Daoy (cell line): ENCODE results near the gene CCR4. TPM values are rescaled to one million over a fixed set of nuclear protein-coding genes. Genes with fewer than 3 reads are reported as not detected.
"Not testable (repeated sequence)": the region's sequence is repeated elsewhere in the genome, so short reads cannot be mapped to it uniquely, and the experiment has no call there.

ENCODE experiments used
- DNase-seq: peaks from one replicate; pipeline ENCODE4 v3.0.0-alpha.2; 2015; ENCODE audit warnings: low read depth
- total RNA-seq: library from RNA; depleted of rRNA; stranded (reverse); fragments of >200 nt; shearing (Covaris generic); gene quantifications from 2 replicates; pipeline ENCODE4 v1.2.3, GENCODE V29; 2014

Gene CCR4
- total RNA-seq, 1 experiment from 2014 or later = not detected

DNA sequence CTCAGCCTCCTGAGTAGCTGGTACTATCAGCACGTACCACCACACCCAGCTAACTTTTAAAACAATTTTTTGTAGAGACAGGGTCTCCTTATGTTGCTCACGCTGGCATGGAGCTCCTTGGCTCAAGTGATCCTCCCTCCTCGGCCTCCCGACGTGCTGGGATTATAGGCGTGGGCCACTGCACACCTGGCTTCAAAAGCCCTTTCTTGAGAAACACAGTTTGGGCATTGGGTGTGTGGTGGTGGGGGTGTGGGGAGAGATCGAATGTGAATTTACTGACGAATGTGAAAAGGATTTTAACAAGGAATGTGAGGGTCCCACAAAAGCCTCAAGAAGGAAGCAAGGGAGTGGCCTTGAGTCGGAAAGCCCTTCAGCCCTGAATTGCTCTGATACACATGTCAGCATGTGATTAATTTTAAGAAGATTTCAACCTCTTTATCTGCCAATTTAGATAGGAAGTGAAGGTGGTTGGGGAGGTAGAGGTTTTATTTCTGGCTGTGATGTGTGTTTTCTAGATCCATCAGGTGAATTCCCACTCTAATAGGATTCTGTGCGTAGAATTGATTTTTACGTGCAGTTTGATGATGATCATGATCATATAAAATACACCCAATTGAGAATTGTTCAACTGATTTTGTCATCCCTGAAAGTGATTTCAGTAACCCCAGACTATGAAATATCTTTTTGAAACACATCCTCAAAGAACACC, 1.1 kb downstream of the CCR4 start:
- DNase-seq = no peak

DNA sequence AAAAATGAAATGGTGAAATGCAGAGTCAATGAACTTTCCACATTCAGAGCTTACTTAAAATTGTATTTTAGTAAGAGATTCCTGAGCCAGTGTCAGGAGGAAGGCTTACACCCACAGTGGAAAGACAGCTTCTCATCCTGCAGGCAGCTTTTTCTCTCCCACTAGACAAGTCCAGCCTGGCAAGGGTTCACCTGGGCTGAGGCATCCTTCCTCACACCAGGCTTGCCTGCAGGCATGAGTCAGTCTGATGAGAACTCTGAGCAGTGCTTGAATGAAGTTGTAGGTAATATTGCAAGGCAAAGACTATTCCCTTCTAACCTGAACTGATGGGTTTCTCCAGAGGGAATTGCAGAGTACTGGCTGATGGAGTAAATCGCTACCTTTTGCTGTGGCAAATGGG, 3.1 kb downstream of the CCR4 start:
- no peak for DNase-seq

DNA sequence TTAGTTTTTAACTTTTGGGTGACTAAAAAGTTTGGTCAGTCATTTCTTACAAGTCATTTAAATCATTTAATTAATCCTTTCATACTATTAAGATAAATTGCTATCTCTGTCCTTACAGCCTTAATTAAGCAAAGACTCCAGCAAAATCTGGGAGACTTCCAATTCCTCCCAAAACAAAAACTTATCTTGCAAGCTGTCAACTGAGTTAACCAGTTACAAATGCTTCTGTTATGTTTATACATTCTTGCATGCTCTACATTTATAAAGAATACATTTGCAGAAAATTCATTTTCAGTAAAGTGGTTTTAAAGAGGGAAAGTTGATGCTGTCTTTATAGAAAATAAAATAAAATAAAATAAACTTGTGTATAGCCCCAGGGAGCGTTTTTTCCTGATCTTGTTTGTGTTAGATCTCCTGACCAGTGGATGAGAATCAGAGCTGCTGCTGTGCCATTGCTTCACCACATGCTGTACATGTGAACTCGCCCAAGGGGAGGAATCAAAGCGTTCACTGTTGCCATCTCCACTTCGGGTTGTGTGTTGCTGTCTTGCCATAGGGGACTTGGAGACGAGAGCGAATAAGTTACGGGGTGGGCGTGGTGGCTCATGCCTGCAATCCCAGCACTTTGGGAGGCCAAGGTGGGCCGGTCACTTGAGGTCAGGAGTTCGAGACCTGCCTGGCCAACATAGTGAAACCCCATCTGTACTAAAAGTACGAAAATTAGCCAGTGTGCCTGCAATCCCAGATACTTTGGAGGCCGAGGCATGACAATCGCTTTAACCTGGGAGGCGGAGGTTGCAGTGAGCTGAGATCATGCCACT, 5.5 kb downstream of the CCR4 start:
- DNase-seq = no peak

DNA sequence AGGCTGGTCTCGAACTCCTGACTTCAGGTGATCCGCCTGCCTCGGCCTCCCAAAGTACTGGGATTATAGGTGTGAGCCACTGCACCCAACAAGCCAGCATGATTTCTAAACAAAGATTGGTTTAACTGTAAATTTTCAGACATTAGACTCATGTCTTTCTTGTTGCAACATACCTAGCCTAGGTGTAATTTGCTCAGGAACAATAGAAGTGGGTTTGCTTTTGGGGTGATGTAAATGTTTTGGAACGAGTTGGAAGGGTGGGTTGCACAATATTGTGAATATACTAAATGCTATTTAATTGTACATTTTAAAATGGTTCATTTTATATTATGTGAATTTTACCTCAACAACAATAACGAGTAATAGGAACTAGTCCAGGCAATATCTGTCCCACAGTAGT, 7.1 kb downstream of the CCR4 start:
- no peak for DNase-seq

DNA sequence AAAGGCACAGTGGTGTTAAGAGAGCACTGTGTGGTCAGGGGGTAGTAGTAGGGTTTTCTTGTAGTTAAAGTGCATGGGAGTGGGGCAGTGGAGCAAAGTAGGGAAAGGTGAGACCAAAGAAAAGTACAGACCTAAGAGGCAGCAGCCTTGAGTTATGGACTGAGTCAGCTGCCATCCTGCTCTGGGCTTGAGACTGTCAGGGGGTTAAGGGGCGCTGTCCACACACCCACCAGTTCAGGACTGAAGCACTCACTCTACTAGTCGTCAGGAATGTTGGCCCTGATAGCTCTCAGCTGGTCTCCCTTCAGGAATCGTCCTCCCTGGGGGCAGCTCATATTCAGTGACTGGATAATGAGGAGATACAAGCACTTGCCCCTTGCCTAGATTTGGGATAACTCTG, 7.9 kb downstream of the CCR4 start:
- DNase-seq = no peak

DNA sequence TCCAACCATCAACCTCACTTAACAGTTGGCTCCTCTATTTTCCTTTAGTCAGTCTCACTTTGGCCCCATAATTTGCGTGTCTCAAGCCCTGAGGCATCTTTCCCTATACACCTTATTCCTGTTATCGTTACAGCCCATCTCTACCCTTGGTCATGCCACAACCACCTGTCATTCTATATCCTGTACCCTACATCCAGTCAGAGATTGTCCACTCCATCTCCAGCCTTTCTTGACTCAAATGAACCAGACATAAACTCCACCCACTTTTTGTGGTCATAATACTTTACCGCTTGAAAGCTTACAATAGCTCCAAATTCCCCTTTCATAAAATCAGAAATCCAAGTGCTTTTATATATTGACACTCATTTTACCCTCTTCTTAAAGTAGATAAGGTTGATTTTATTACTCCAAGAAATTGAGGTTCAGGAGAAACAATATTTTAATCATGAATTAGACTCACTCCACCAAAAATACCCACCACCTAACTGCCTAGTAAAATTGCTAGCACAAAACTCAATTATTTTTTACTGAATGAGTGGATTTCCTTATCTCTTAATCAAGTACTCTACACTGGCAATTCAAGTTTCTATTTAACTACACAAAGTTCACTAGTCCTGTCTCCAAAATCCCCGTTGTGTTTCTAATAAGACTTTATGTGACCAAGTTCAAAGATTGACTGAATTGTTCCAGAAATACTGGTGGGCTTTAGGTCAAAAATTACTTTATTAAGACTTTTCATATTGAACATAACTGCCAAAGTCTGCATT, 9.1 kb downstream of the CCR4 start:
- DNase-seq = no peak

DNA sequence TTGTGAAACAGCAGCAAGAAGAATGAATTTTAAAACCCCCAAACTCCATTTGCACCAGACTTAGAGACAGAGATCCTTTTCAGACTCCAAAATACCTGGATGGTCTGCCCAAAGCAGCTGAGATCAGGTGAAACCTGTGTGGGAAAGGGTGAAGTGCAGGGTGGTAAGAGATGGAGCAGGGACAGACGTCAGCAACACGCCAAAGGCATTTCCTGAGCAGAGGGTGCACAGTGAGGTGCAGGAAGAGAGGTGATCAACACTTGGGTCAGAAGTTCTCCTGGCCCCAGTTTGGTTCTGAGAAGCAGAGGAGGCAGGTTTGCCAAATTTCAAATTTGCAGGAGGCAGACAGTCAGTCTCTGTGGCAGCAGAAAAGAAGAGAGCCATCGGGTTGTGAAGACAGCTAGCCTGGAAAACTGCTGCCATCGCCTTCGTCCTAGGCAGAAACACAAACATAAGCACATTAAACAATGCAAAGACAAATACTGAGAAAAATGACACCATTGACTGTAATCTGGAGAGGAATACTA, 9.8 kb downstream of the CCR4 start:
- no peak for DNase-seq

DNA sequence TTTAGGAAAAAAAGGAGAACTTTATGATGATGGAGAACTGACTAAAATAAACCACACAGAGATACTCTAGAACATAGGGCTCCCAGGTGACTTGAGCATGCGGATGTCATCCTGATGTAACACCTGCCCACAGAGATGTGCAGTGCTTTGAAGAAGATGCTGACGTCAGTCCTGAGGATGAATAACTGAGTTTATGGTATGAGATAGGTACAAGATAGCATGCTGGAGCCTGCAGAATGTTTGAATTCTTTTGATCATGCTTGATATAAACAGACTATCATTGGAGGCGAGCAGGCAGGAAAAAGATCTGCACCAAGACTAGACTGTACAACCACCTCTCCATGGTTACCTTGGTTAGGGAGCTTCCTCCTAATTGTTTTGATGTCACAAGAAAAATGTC, 12.4 kb downstream of the CCR4 start:
- DNase-seq = no peak

DNA sequence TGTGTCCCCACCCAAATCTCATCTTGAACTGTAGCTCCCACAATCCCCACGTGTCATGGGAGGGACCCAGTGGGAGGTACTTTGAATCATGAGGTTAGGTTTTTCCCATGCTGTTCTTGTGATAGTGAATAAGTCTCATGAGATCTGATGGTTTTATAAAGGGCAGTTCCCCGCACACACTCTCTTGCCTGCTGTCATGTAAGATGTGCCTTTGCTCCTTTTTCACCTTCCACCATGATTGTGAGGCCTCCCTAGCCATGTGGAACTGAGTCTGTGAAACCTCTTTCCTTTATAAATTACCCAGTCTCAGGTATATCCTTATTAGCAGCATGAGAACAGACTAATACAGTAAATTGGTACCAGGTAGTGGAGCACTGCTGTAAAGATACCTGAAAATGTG, 13.3 kb downstream of the CCR4 start:
- DNase-seq = not testable (repeated sequence)

DNA sequence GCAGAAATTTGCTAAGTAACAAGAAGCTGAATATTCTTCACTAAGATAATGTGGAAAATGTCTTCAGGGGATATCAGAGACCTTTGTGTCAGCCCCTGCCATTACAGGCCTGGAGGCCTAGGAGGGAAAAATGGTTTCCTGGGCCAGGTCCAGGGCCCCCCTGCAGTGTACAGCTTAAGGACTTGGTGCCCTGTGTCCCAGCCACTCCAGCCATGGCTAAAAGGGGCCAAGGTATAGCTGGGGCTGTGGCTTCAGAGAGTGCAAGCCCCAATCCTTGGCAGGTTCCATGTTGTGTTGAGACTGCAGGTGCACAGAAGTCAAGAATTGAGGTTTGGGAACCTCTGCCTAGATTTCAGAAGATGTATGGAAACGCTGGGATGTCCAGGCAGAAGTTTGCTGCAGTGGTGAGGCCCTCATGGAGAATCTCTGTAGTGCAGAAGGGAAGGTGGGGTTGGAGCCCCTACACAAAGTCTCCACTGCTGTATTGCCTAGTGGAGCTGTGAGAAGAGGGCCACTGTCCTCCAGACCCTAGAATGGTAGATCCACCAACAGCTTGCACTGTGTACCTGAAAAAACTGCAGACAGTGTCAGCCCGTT, 14.3 kb downstream of the CCR4 start:
- DNase-seq = not testable (repeated sequence)

DNA sequence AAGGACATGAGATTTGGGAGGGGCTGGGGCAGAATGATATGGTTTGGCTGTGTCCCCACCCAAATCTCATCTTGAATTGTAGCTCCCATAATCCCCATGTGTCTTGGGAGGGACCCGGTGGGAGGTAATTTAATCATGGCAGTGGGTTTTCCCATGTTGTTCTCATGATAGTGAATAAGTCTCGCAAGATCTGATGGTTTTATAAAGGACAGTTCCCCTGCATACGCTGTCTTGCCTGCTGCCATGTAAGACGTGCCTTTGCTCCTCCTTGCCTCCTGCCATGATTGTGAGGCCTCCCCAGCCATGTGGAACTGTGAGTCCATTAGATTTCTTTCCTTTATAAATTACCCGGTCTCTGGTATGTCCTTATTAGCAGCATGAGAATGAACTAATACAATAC, 15.2 kb downstream of the CCR4 start:
- not testable (repeated sequence) for DNase-seq

DNA sequence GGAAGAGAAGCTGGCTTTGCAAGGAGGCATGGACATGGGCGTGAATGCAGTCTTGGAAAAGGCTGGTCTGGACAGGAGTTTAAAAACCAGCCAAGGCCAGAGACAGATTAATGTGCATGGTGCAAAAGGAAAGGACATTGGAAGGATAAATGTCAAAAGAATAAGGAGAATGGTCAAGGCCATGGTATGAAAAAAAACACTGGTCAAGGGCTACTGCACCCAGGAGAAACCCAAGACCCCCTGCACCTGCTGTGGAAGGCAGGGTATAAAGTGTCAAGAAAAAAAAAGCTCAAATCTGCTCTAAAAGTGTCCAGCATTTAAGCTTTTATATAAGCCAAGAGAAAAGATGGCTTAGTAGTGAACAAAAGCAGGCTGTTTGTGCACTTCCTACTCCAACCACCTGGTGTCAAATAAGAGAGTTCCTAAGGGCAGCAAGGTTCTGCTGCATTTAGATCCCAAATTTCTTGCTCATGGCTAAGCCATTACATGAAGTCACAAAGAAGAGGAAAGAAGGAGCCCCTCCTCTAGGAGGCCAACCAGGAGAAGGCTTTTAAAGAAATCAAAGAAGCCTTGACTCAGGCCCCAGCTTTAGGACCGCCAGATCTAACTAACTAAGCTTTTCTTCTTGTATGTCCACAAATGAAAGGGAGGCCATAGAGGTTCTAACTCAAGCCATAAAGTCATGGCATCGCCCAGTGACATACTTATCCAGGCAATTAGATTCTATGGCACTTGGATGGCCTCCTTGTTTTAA, 16.9 kb downstream of the CCR4 start:
- no peak for DNase-seq

DNA sequence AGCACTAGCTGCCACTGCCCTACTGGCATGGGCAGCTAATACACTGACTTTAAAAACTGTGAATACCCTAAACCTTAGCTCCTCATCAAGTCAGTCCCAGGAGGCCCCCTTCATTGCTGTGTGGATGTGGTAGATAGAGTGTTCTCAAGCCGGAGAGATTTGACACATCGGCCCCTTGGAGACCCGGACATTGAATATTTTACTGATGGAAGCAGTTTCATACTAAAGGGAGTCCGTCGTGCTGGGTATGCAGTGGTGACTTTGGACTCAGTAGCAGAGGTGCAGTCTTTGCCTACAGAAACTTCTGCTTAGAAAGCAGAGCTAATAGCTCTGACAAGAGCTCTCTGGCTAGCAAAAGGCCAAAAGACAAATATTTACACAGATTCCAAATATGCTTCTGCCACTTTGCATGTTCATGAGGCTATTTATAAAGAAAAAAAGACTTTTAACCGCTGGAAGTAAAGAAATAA, 17.5 kb downstream of the CCR4 start:
- DNase-seq = no peak

DNA sequence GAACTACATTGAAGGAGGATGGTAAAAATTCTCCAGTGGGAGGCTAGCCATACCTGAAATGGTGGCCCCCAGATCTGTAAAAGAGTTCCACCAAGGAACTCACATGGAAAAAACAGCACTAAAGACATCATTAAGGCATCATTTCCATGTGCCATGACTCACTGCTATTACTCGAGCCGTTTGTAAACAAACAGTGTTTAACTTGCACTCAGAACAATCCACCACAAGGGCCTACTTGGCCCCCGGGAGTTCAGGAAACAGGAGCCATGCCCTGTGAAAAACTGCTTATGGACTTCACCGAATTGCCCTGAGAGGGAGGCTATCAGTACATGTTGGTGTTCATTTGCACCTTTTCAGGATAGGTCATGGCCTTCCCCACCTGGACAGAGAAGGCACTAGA, 18.2 kb downstream of the CCR4 start:
- DNase-seq = peak; percentile 31

DNA sequence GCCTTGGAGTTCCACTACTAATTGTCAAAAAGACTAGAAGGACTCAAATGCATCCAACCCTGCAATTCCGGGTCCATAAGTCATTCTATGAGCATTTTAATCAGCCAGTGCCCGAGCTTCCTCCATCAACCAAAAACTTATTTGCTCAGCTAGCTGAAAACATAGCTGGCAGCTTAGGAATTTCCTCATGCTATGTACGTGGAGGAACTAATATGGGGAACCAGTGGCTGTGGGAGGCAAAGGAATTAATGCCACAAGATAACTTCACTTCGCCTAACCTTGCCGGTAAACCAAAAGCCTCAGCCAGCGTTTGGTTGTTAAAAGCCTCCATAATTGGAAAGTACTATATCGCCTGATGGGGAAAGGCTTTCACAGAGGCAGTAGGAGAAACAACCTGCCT, 19.8 kb downstream of the CCR4 start:
- not testable (repeated sequence) for DNase-seq

DNA sequence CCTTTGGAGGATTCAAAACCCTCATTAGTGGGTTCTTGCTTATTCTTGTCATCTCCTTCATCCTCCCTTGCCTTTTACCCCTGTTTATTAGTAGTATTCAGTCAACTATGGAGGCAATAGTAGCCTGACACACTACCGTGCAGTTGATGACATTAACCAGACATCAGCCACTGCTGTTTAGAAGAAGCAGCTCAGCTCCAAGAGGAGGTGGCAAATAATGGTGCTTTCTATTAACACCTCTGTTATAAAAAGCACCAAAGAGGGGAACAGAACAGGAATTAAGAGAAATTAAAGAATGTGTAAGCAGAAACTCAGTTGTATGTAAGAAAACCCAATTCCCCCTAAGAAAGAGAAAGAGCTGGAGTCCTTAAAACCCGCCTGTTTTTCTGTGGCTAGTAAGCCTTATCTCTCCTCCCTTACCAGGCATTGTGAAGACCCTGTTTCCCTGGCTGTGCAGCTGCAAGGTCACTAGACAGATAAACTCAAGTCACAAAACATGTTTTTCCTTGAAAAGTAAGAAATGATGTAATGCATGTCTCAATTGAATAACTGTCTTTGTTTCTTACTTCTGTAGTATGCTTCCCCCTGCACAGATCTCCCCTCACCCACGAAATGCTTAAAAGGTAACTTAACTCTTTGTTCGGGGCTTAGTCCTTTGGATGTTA, 21.2 kb downstream of the CCR4 start:
- no peak for DNase-seq

DNA sequence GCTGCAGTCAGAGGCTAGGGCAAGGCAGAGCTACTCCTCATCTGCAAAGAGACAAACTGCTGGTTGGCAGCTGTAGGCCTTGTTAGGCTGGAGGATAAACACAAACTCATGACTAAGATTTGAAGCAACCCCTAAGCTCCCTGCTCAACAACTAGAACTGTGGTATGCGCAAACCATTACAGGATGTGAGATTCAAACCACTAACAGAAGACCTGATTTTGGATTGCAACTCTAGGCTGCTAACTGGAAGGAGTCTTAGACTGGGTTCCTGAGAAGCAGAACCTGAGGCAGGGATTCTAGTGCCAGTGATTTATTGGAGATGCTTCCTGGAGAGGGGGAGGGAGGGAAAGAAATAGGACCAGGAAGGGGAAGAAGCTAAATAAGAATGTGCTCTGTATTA, 22.5 kb downstream of the CCR4 start:
- DNase-seq = no peak

DNA sequence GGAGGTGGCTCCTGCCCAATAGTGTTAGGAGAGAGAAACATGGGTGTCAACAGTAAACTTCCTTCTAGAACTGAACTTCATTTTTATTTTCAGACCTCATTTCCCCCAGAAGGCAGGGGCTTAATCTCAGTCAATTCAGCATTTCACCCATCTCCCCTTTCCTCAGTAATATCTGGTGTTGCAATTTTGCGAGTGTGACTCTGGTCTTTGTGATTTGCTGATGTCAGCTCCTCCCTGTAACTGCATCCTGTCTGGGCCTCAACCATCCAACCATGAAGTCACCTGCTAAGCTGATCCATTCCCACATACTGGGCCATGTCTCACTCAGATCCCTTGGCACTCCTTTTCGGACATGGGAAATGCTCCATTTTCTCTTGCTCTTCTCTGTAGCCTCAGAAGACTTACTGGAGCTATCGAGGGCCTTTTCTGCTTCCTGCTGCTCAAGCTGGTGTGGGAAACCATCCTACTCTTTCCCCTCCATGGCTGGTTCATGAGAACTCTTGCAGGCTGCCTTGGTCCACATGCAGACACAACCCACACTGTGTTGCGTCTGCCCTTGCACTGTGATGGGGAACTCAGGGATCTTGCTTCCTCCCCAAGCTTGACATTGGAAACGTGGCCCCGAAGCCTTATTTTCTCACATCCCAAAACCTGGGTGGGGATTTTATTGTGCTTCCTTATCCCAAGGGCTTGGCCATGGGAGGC, 24.6 kb downstream of the CCR4 start:
- no peak for DNase-seq

DNA sequence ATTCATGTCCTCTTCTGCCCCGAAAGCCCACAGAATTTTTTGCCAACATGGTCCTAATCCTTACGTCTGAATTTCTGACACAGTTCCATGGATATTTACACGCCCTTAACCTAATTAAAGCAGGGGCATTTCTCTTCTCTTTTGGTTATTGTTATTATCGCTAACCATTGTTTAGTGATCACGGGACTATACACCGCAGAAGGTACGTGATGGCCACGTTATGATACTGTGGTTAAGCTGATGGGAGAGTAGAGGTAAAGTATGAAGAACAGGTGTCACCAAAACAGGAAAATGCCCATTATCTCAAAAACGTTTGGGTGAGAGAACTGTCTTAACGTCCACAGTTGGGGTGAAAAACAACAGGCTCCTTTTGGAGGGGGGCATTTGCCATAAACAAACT, 26.4 kb downstream of the CCR4 start:
- no peak for DNase-seq

DNA sequence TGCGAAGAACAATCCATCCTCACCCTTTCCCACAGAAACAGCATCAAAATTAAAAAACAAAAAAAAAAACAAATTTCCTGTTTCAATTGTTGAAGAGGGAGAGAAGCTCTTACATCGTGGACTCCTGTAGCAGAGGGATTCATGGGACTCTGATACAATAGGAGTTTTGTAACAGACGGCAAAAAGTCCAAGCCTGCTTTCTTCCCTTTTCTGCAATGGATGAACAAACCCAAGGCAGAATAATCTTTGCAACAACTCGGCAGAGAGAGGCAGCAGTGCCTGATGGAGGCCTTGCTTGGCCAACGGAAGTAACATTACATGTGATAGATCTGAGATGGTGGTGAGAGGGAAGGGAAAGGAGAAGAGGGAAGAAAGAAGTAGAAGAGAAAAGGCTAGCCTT, 26.9 kb downstream of the CCR4 start:
- DNase-seq = no peak
